ENCODE measurements around the gene POLG. TPM values are rescaled to one million over a fixed set of nuclear protein-coding genes. Genes with fewer than 3 reads are reported as not detected.

The POLG gene
- total RNA-seq, 1 experiment from 2014 or later, result 60.3 TPM

GRCh38 chr15:89369341-89369947 is 34.8 kb upstream of the POLG start:
- no CpG with 5 or more reads among the region's 3 CpGs for WGBS (ENCODE audit: extremely low coverage, insufficient read length, low lambda C conversion rate)
- H3K79me2 ChIP-seq (ENCODE audit: insufficient read depth, low read length), result no peaks in the 10 kb centered on the region
- H3K4me1 Mint-ChIP-seq, result peaks cover 22 to 43% of the 10 kb centered on the region in 2 experiments
- H3K14ac ChIP-seq (ENCODE audit: insufficient read depth, low read length), result no peak overlapping the region
- H2BK120ac ChIP-seq (ENCODE audit: low read depth, low read length, poor library complexity, severe bottlenecking), result no peak overlapping the region
- no peak for TF ChIP-seq CTCF (conservative IDR thresholded peaks at IDR 0.05)
- H3K23ac ChIP-seq (ENCODE audit: insufficient read length, low read depth, low read length), result no peak overlapping the region
- H4K8ac ChIP-seq (replicated peaks; ENCODE audit: insufficient read length, low read depth, low read length), result no peak overlapping the region
- H2BK5ac ChIP-seq (ENCODE audit: insufficient read length, low read length), result no peak overlapping the region
- H3K27me3 ChIP-seq (ENCODE audit: insufficient read depth, low read length), result peaks cover 97% of the 10 kb centered on the region
- H3K4me3 Mint-ChIP-seq, result peak overlapping the region in 1 of 2 experiments; percentile 55; a peak in 2 of 5 replicates
- peaks cover 98% of the 10 kb centered on the region for H3K27me3 Mint-ChIP-seq (ENCODE audit: low read depth)
- H3K36me3 Mint-ChIP-seq (ENCODE audit: insufficient read depth in 1 of 3, low read depth in 3 of 3), result no peaks in the 10 kb centered on the region
- no peak overlapping the region for H3K9ac ChIP-seq (ENCODE audit: extremely low read depth, insufficient read length, low read length)
- H3K9me3 ChIP-seq (ENCODE audit: control insufficient read depth, low read depth, low read length), result no peaks in the 10 kb centered on the region
- H3K18ac ChIP-seq (ENCODE audit: insufficient read length, low read depth, low read length), result no peak overlapping the region
- H3K27ac Mint-ChIP-seq, result no peak overlapping the region
- no peak overlapping the region for H3T11ph ChIP-seq (ENCODE audit: low read length)
- no peaks in the 10 kb centered on the region; the same call in 1 of the 2 replicates for H3K4me1 ChIP-seq (ENCODE audit: insufficient read depth, low read length)
- H2AK5ac ChIP-seq (ENCODE audit: insufficient read length, low read length), result no peak overlapping the region
- peaks cover 4 to 6% of the 10 kb centered on the region in 2 experiments; a peak in 3 of 5 replicates for H3K9me3 Mint-ChIP-seq
- no peaks in the 10 kb centered on the region for H4K20me1 ChIP-seq (ENCODE audit: control insufficient read depth, insufficient read depth, insufficient read length)
- H2AFZ ChIP-seq (ENCODE audit: low read length), result no peak overlapping the region
- H2BK20ac ChIP-seq (ENCODE audit: low read depth, low read length, poor library complexity, severe bottlenecking), result no peak overlapping the region
- no peaks in the 10 kb centered on the region for H3K79me1 ChIP-seq (ENCODE audit: insufficient read depth, low read depth, low read length, poor library complexity, severe bottlenecking)
- no peak overlapping the region for H2BK12ac ChIP-seq (ENCODE audit: insufficient read length, low read depth, low read length)
- no peak overlapping the region for H4K91ac ChIP-seq (ENCODE audit: insufficient read length, low read depth, low read length)
- H3K56ac ChIP-seq (ENCODE audit: insufficient read length, low read depth, low read length), result no peak overlapping the region
- no peaks in the 10 kb centered on the region for H3K23me2 ChIP-seq (ENCODE audit: insufficient read length, low read depth, low read length, poor library complexity, severe bottlenecking)
- H4K5ac ChIP-seq (ENCODE audit: insufficient read length, low read depth, low read length), result no peak overlapping the region
- no peak for DNase-seq
- H3K4me2 ChIP-seq (ENCODE audit: insufficient read depth, insufficient read length, low read length), result peak overlapping the region; percentile 26
- no peak overlapping the region for H3K27ac ChIP-seq (ENCODE audit: insufficient read length, low read depth, low read length)
- no peak overlapping the region for H2BK15ac ChIP-seq (ENCODE audit: low read depth, low read length)
- no peak overlapping the region for H3K4ac ChIP-seq (ENCODE audit: low read depth, low read length)
